GM10847 (cell line): ENCODE results near the gene TMEM247.

Experiments used
- POLR2A ChIP-seq: IDR thresholded peaks from 2 replicates; pipeline ENCODE4 v1.6.1; 2011; ENCODE audit not compliant: insufficient read length; ENCODE audit errors: extremely low read depth

TMEM247 gene

GRCh38 chr2:46479265-46479664, at the start of gene TMEM247:
TMEM247 (plus strand) TSS chr2:46479565.
- TF ChIP-seq POLR2A: no peak

GRCh38 chr2:46430413-46430812, 49.0 kb upstream of the TMEM247 start:
- TF ChIP-seq POLR2A: no peak

DNA sequence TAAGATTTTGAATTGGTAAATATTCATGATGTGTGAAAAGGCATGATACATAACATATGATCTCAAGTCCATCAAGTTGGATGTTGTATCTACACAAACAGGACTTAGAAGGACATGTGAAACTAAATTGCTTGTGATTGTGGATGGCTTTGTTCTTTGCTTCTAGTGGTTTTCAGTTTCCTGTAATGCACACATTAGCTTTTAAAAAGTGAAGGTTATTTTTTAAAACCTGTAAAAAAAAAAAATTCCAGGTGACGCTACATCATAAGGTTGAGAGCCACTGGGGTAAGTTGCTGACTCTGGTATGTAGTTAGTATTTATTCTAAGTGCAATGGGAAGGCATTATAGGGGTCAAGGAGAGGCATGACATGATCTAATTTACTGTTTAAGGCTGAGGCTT, 48.4 kb upstream of the TMEM247 start:
- TF ChIP-seq POLR2A: no peak

DNA sequence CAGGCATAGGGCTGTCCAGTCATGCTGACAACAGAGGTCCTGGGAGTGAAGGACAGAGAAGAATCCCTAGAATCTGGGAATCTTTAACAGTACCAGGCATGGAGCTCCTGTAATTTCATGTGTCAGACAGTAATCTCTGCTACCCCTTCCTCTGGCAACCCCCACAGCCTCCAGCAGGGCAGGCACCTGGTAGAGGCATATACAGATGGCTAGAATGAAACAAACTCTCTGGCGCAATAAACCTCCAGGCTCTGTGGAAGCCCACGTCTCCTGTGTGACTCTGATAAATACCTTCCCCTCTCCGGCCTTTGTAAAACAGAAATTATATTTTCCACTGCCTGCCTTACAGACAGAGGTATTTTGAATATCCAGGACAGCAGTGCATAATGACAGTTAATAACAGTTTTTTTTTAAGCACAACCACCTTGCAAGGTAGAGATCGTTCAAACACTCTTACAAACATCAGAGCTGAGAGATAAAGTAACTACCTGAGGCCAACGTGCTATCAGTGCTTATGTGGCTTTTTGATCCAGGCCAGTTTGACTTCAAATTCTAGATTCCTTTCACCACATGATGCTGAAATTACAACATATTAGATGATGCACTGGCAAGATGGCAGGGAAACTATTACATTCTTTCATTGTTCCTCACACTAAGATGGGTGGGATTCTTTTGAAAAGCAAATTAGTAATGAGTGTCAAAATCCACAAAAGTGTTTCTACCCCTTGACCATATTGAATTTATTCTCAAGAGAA, 47.7 kb upstream of the TMEM247 start:
- no peak for TF ChIP-seq POLR2A

DNA sequence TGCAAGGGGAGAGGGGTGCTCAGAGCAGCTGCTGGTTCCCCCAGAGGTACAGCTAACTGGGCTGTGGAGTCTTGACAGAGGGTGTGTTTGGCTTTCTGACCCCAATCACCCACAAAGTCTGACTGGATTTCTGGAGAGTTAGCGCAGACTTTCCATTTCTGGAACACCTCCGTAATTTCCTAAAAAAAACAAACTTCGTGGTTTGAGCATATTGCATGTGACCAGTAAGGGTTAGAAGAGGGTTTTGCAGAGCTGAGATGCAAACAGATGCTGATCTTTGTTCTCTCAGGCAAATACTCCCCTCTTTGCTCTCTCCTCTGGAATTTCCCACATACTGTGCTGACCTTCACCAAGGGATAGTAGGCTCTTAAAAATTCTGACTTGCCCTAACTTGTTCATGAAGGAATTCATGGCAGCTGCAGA, 44.5 kb upstream of the TMEM247 start:
- TF ChIP-seq POLR2A: no peak

DNA sequence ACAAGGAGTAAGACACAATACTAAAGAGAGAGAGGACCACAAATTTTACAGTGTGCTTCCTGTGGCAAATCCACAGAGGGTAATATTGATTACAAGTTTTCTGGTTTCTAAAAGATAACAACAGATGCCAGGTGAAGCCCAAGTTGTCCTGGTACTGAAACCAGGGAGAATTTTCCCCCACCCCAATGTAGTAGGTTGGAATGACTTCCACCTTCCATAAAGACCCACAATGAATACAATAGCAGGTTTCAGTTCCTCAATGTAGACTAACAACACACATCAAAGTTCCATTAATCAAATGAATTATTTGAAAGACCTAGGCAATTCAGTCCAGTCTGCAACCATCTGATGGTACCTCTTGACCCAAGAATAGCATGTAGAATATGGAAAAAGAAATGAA, 44.0 kb upstream of the TMEM247 start:
- no peak for TF ChIP-seq POLR2A

DNA sequence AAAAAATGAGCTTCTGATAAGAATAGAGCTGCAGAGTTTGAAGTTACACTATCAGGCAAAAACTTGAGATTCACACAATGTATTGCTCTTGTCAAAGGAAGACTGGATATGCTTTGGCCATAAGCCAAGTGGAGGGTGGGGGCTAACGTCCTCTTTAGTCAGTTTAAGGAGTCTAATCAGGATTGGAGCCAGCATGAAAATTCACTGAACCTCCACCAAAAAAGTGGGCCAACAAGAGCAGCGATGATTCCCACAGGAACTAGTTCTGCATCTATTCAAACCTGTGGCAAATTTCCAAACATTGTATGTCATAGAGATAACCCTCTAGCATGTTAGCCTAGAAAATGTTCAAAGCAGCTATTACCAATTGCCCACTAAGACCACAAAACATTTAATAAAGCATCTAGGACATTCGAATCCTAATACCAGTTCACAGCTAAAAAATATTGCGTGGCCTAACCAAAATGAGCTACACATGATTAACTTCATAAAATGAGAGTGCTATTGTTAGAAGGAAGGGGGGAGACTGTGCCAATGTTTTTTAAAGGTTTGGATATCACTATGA, 43.5 kb upstream of the TMEM247 start:
- no peak for TF ChIP-seq POLR2A

DNA sequence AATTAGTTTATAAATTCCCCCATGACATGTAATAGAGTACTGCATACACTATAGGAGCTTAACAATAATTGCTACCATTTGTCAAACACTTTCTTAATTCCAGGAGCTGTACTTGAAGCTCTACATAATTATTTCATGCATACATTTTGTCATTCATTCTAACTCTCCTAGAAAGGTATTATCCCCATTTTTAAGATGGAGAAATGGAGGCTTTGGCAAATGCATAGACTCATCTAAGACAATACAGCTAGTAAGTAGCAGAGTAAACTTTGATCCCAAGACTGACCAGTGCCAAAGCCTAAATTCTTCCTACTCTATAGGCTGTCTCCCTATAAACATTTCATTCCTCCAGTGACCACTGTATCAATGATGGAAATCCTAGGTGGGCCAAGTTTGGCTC, 42.6 kb upstream of the TMEM247 start:
- TF ChIP-seq POLR2A: no peak

DNA sequence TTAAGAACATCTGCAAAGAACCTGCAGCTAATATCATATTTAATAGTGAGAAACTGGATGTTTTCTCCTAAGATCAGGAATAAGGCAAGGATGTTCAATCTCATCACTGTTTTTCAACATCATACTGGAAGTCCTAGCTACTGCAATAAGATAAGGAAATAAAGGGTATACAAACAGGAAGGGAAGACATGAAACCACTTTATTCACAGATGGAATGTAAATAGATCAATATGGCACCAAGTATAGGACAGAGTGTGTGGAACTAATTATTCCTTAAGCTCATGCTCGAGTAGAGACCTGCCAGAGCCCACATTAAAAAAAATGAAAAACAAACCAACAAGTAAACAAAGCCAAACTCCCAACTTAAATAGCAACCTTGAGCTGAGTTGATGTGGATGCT, 41.3 kb upstream of the TMEM247 start:
- no peak for TF ChIP-seq POLR2A

GRCh38 chr2:46438794-46439193, 40.6 kb upstream of the TMEM247 start:
- no peak for TF ChIP-seq POLR2A

DNA sequence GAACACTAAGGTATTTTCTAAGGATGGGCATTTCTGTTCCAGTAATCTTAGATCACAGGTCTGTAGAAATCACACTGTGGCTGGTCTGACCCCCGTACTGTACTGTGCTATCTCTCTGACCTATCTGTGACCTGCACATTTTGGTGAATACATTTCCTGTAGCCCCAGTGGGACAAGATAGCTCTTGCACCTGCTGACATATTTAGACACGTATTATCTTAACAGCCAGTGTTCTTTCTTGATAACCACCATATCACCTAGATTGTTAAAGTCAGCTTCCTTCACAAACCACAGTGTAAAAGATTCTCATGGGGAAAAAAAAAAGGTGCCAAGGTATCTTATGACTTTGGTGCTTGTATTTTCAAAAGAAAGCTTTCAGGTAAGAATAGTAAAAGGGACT, 39.8 kb upstream of the TMEM247 start:
- no peak for TF ChIP-seq POLR2A

- no peak for TF ChIP-seq POLR2A
Observed at GRCh38 chr2:46441838-46442712, 37.3 kb upstream of the TMEM247 start.

- no peak for TF ChIP-seq POLR2A
Observed at GRCh38 chr2:46444732-46445131, 34.6 kb upstream of the TMEM247 start.

DNA sequence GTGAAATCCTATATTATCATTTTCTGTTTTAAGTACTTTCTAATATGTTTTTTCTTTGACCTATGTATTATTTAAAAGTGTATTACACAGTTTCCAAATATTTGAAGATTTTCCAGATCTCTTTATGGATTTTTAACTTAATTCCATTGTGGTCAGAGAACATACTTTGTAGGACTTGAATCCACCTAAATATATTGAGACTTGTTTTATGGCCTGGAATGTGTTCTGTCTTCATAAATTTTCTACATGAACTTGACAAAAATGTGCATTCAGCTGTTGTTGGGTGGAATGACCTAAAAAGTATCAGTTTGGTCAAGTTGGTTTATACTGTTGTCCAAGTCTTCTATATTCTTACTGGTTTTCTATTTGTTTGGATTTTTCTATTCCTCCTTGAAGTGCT, 33.8 kb upstream of the TMEM247 start:
- TF ChIP-seq POLR2A: no peak

DNA sequence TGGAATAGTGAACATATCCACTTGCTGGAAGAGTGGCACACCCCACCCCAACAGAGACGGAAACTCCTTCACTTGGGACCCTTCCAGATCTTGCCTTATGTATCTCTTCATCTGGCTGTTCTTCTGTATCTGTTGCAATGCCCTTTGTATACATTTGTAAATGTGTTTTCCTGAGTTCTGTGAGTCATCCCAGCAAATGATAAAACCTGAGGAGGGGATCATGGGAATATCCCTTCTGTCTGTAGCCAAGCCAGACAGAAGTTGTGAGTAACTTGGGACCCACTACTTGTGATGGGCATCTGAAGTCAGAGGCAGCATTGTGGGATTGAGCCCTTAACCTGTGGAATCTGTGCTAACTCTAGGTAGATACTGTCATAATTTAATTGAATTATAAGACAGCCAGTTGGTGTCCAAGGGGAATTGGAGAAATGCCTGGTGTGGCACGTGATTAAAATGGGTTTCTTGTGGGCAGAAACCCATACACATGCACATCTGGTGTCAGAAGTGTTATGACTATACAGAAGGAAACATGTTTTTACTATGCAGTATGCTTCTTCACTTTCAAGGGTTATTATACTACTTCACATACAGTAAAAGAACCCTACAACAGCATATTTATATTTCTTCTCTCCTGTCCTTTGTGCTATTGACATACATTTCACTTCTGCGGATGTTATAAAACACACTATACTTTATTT, 32.3 kb upstream of the TMEM247 start:
- TF ChIP-seq POLR2A: no peak

DNA sequence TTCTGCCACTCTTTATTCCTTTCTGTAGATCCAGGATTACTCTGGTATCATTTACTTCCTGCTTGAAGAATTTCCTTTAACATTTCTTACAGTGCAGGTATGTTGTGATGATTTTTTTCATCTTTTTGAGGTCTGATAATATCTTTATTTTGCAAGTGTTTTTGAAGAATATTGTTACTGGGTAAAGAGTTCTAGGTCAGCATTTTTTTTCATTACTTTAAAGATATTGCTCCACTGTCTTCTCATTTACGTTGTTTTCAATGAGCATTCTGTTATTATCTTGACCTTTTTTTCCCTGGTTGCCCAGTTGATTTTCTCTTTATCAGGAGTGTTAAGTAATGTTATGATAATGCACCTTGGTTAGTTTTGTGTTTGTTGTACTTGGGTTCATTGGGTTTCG, 31.7 kb upstream of the TMEM247 start:
- no peak for TF ChIP-seq POLR2A

DNA sequence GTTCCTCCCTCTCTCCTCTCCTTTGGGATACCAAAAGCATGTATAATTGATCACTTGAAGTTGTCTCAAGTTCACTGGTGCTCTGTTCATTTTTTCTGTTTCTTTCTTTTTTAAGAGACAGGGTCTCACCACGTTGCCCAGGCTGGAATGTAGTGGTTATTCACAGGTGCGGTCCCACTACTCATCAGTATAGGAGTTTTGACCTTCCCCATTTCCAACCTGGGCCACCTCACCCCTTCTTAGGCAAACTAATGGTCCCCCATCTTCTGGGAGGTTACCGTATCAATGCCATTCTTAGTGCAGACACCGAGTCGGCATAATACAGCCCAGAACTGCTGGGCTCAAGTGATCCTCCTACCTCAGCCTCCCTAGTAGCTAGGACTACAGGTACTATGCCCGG, 31.3 kb upstream of the TMEM247 start:
- no peak for TF ChIP-seq POLR2A
